ENCODE data around the gene HAPLN2.
A peak's percentile ranks its signal among the peaks of the same experiment; 100 is the strongest.
"Not testable (repeated sequence)": the region's sequence is repeated elsewhere in the genome, so short reads cannot be mapped to it uniquely, and the experiment has no call there.

HAPLN2 gene

GRCh38 chr1:156623946-156624813 lies 5.0 kb downstream of the HAPLN2 start:
- DNase-seq, result peak; percentile 81

GRCh38 chr1:156624814-156625435 lies 5.7 kb downstream of the HAPLN2 start:
- no peak for DNase-seq

GRCh38 chr1:156625436-156626078 lies 6.3 kb downstream of the HAPLN2 start:
- DNase-seq, result no peak

GRCh38 chr1:156626079-156626438 lies 6.8 kb downstream of the HAPLN2 start:
- no peak for DNase-seq

GRCh38 chr1:156627313-156627880 lies 8.2 kb downstream of the HAPLN2 start:
- DNase-seq, result peak; percentile 43

- DNase-seq, result no peak
These were observed 10.7 kb downstream of the HAPLN2 start for GRCh38 chr1:156629823-156630449.

- DNase-seq, result not testable (repeated sequence)
These were observed 11.9 kb downstream of the HAPLN2 start for GRCh38 chr1:156631152-156631551.

GRCh38 chr1:156632355-156632754 lies 13.1 kb downstream of the HAPLN2 start:
- DNase-seq, result no peak

GRCh38 chr1:156638189-156638985 lies 19.2 kb downstream of the HAPLN2 start:
- DNase-seq, result no peak

GRCh38 chr1:156639601-156640101 lies 20.4 kb downstream of the HAPLN2 start:
- DNase-seq, result no peak

GRCh38 chr1:156640842-156641706 lies 21.9 kb downstream of the HAPLN2 start:
- DNase-seq, result no peak

GRCh38 chr1:156641761-156642264 lies 22.6 kb downstream of the HAPLN2 start, which contains the start of gene BCAN:
Gene BCAN, plus strand, starts transcription at chr1:156642117. Its CDS starts 3,938 bp downstream, at chr1:156646055.
- peak; percentile 64 for DNase-seq

- no peak for DNase-seq
These were observed 23.2 kb downstream of the HAPLN2 start for GRCh38 chr1:156642265-156643048.

GRCh38 chr1:156643049-156643777 lies 24.0 kb downstream of the HAPLN2 start:
- no peak for DNase-seq

GRCh38 chr1:156643778-156644092 lies 24.5 kb downstream of the HAPLN2 start:
- DNase-seq, result no peak

- DNase-seq, result no peak
These were observed 24.9 kb downstream of the HAPLN2 start for GRCh38 chr1:156644146-156644545.

- DNase-seq, result no peak
These were observed 25.4 kb downstream of the HAPLN2 start for GRCh38 chr1:156644640-156645039.

GRCh38 chr1:156645056-156645455 lies 25.8 kb downstream of the HAPLN2 start:
- no peak for DNase-seq

- no peak for DNase-seq
These were observed 26.5 kb downstream of the HAPLN2 start for GRCh38 chr1:156645666-156646065.
